Sigmoid colon (tissue), 4 donors: ENCODE results near the gene ALKBH7.

Experiments
- CTCF ChIP-seq, 4 experiments: fragments of 450-650 bp in 3 of 4; fragments of 200-600 bp in 1 of 4; IDR thresholded peaks; one replicate each; pipeline ENCODE4 v1.5.1; 2016 to 2019; ENCODE audit warnings: antibody characterized with exemption in 4 of 4, mild to moderate bottlenecking in 3 of 4, moderate library complexity in 2 of 4
- EP300 ChIP-seq, 4 donors: sonication (generic); formaldehyde crosslinking; IDR thresholded peaks; one replicate each; pipeline ENCODE4 v1.6.1; 2017; ENCODE audit warnings: antibody characterized with exemption in 4 of 4
- POLR2A ChIP-seq, 2 donors: fragments of 450-650 bp; IDR thresholded peaks; one replicate each; pipeline ENCODE4 v1.6.1; 2016; ENCODE audit warnings: antibody characterized with exemption in 2 of 2, mild to moderate bottlenecking in 2 of 2, moderate library complexity in 2 of 2
- POLR2AphosphoS5 ChIP-seq, 4 donors: sonication (generic); formaldehyde crosslinking; IDR thresholded peaks; one replicate each; pipeline ENCODE4 v1.6.1; 2017; ENCODE audit warnings: antibody characterized with exemption in 4 of 4

DNA sequence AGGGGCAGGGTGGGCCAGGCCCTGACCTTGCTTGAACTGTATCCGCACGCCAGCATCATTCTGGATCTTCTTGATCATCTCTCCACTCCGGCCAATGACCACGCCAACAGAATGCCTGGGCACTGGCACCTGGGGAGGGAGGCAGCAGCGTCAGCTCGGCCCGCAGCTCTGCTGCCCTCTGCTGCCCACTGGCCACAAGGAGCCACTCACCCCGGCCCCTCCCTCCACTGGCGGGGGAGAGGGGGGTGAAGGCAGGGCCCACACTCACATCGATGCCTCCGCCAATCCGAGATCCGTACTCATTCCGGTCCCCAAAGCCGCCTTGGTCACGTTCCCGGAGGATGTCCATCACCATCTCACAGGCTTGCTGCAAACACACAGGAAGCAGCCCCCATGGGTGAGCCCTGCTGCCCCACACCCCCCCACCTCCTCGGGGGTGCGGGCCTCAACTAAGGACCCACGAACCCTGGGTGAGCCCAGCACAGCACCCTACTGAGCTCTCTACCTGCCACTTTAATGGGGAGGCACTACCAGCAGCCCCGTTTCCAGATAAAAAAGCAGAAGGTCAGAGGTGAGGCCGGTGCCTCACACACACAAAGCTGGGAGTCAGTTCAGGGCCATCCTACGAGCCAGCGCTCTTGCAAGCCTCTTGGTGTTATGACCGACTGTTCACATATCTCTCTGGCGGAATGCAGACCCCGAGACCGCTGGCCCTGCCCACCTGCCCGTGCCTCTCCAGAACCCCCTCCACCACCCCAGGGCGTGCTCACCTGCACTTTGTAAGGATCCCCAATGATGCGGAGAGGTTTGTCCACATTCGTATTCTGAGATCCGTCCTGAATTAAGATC lies 45.3 kb downstream of the ALKBH7 start:
- TF ChIP-seq POLR2A (IDR thresholded peaks at IDR 0.05) = no peak
- peak in 1 of 4 experiments; percentile 33 for TF ChIP-seq CTCF (IDR thresholded peaks at IDR 0.05)
- TF ChIP-seq EP300 (IDR thresholded peaks at IDR 0.05) = no peak
- TF ChIP-seq POLR2AphosphoS5 (IDR thresholded peaks at IDR 0.05) = no peak
